Glutamatergic neuron (in vitro differentiated cells): ENCODE measurements around the gene PCK1. TPM values are rescaled to one million over a fixed set of nuclear protein-coding genes. Genes with fewer than 3 reads are reported as not detected.

Source experiments
- DNase-seq: peaks from one replicate; pipeline ENCODE4 v3.0.0; 2022
- H3K27ac Mint-ChIP-seq: one replicate; pipeline ENCODE4 v1.8.0; 2020; ENCODE audit warnings: mild to moderate bottlenecking, mixed read lengths, inconsistent platforms; ENCODE audit not compliant: unreplicated experiment
- H3K27me3 Mint-ChIP-seq: one replicate; pipeline ENCODE4 v1.8.0; 2020; ENCODE audit warnings: mild to moderate bottlenecking, moderate library complexity, mixed read lengths, inconsistent platforms; ENCODE audit not compliant: unreplicated experiment
- H3K36me3 Mint-ChIP-seq: one replicate; pipeline ENCODE4 v1.8.0; 2020; ENCODE audit warnings: mild to moderate bottlenecking, mixed read lengths, inconsistent platforms; ENCODE audit not compliant: unreplicated experiment
- H3K4me1 Mint-ChIP-seq: one replicate; pipeline ENCODE4 v1.8.0; 2020; ENCODE audit warnings: mild to moderate bottlenecking, low read depth, mixed read lengths, inconsistent platforms; ENCODE audit not compliant: unreplicated experiment
- H3K4me3 Mint-ChIP-seq: one replicate; pipeline ENCODE4 v1.8.0; 2020; ENCODE audit warnings: mild to moderate bottlenecking, mixed read lengths, inconsistent platforms; ENCODE audit not compliant: unreplicated experiment
- H3K9me3 Mint-ChIP-seq: one replicate; pipeline ENCODE4 v1.8.0; 2020; ENCODE audit warnings: mild to moderate bottlenecking, moderate library complexity, mixed read lengths, inconsistent platforms; ENCODE audit not compliant: unreplicated experiment
- CTCF ChIP-seq: fragments of 200-600 bp; sonication (generic); IDR thresholded peaks from one replicate; pipeline ENCODE4 v1.5.0; 2021; ENCODE audit not compliant: partially characterized antibody, unreplicated experiment
- total RNA-seq: library from RNA; stranded (reverse); fragmentation: NEBNext Ultra II Directional; extraction: Animal tissue kit (Norgen Biotek cat#: 25700); gene quantifications from one replicate; pipeline ENCODE4 v1.2.1, GENCODE V29; 2021; ENCODE audit not compliant: unreplicated experiment

The PCK1 gene
- total RNA-seq, 1 donor from 2014 or later: not detected

- peaks cover 4% of the 10 kb centered on the region for H3K9me3 Mint-ChIP-seq
- DNase-seq: no peak
- H3K27me3 Mint-ChIP-seq: peaks cover 7% of the 10 kb centered on the region
- no peak overlapping the region for H3K4me3 Mint-ChIP-seq
- no peak overlapping the region for H3K27ac Mint-ChIP-seq
- no peaks in the 10 kb centered on the region for H3K36me3 Mint-ChIP-seq
- no peak for TF ChIP-seq CTCF
- H3K4me1 Mint-ChIP-seq: no peaks in the 10 kb centered on the region
Measured at GRCh38 chr20:57586370-57586793, 25.5 kb downstream of the PCK1 start.

GRCh38 chr20:57586943-57587277, 26.0 kb downstream of the PCK1 start:
- Mint-ChIP-seq H3K9me3 (peaks cover 4% of the 10 kb centered on the region), H3K4me3 (no peak overlapping the region), H3K4me1 (no peaks in the 10 kb centered on the region), H3K27ac (no peak overlapping the region), H3K27me3 (peaks cover 7% of the 10 kb centered on the region), H3K36me3 (no peaks in the 10 kb centered on the region)
- no peak for DNase-seq
- TF ChIP-seq CTCF: no peak

GRCh38 chr20:57587278-57587988, 26.5 kb downstream of the PCK1 start:
- Mint-ChIP-seq H3K4me3 (no peak overlapping the region), H3K27me3 (peaks cover 5% of the 10 kb centered on the region), H3K4me1 (no peaks in the 10 kb centered on the region), H3K9me3 (peaks cover 4% of the 10 kb centered on the region), H3K27ac (no peak overlapping the region), H3K36me3 (no peaks in the 10 kb centered on the region)
- no peak for TF ChIP-seq CTCF
- DNase-seq: no peak

GRCh38 chr20:57587989-57588377, 27.1 kb downstream of the PCK1 start:
- Mint-ChIP-seq H3K4me3 (no peak overlapping the region), H3K9me3 (peaks cover 4% of the 10 kb centered on the region), H3K4me1 (no peaks in the 10 kb centered on the region), H3K27me3 (peaks cover 5% of the 10 kb centered on the region), H3K27ac (no peak overlapping the region), H3K36me3 (no peaks in the 10 kb centered on the region)
- no peak for TF ChIP-seq CTCF
- DNase-seq: no peak

- Mint-ChIP-seq H3K4me3 (no peak overlapping the region), H3K4me1 (peaks cover 4% of the 10 kb centered on the region), H3K36me3 (no peaks in the 10 kb centered on the region), H3K27ac (no peak overlapping the region), H3K9me3 (peaks cover 2% of the 10 kb centered on the region), H3K27me3 (peaks cover 4% of the 10 kb centered on the region)
- TF ChIP-seq CTCF: no peak
- no peak for DNase-seq
Measured at GRCh38 chr20:57588596-57588995, 27.7 kb downstream of the PCK1 start.
